A549 (cell line): ENCODE data around the gene CCDC57. TPM values are rescaled to one million over a fixed set of nuclear protein-coding genes. Genes with fewer than 3 reads are reported as not detected.
A peak's percentile ranks its signal among the peaks of the same experiment; 100 is the strongest.

Experiments used
- ATAC-seq, 2 experiments: fragments of 200-7000 bp in 1 of 2; fragments of >200 bp in 1 of 2; cut with Nextera tagmentation in 1 of 2; cut with Tn5 transposase in 1 of 2; 3 replicates each; pipeline versions ENCODE4 v1.8.0 to v1.9.1; 2018 to 2020; ENCODE audit warnings: mild to moderate bottlenecking in 1 of 2, moderate library complexity in 1 of 2
- CTCF ChIA-PET: fragments of 300-600 bp; sonication (Branson Sonifier 250); formaldehyde crosslinking; extraction: SDS; loops from one replicate; lab custom pipeline; 2021; ENCODE audit warnings: antibody characterized with exemption, inconsistent platforms; lab: Yijun Ruan, JAX
- POLR2A ChIA-PET: fragments of 350-600 bp; formaldehyde crosslinking; extraction: SDS; loops from one replicate; lab custom pipeline; 2021; ENCODE audit warnings: antibody characterized with exemption, inconsistent platforms; lab: Yijun Ruan, JAX
- DNase-seq, 2 experiments: peaks; one replicate each; pipeline versions ENCODE4 v3.0.0 to v3.0.0-alpha.2; 2011 to 2016; ENCODE audit warnings: low read depth in 1 of 2, low spot score in 1 of 2
- FAIRE-seq: peaks from 2 replicates; lab custom pipeline; 2011; peaks lifted over from hg19 to GRCh38; lab: Jason Lieb, UNC
- H3K27ac ChIP-seq, 2 experiments: fragments of >200 bp; sonication (Bioruptor Twin); formaldehyde crosslinking; 3 replicates each; pipeline ENCODE4 v1.5.1; 2016 to 2017
- H3K4me1 ChIP-seq: fragments of >200 bp; sonication (Bioruptor Twin); formaldehyde crosslinking; 3 replicates; pipeline ENCODE4 v1.6.1; 2016
- H3K4me2 ChIP-seq: fragments of >200 bp; sonication (Bioruptor Twin); formaldehyde crosslinking; 3 replicates; pipeline ENCODE4 v1.6.1; 2016
- H3K4me3 ChIP-seq: fragments of >200 bp; sonication (Bioruptor Twin); formaldehyde crosslinking; 3 replicates; pipeline ENCODE4 v1.5.1; 2016
- H3K9me3 ChIP-seq: fragments of >200 bp; sonication (Bioruptor Twin); formaldehyde crosslinking; 3 replicates; pipeline ENCODE4 v1.6.1; 2016
- CBX2 ChIP-seq: fragments of 200-600 bp; sonication (generic); IDR thresholded peaks from 2 replicates; pipeline ENCODE4 v1.6.1; 2016; ENCODE audit warnings: low read depth, mild to moderate bottlenecking, borderline replicate concordance
- CEBPB ChIP-seq, 2 experiments: fragments of >200 bp in 1 of 2; sonication (Bioruptor Twin) in 1 of 2; formaldehyde crosslinking in 1 of 2; IDR thresholded peaks; 2 replicates each; pipeline ENCODE4 v1.6.1; 2012 to 2016
- CHD2 ChIP-seq: fragments of 150-350 bp; IDR thresholded peaks from 2 replicates; pipeline ENCODE4 v1.6.1; 2014; ENCODE audit warnings: low read length; ENCODE audit not compliant: partially characterized antibody
- EHF ChIP-seq: fragments of 250-450 bp; sonication (Bioruptor Pico); IDR thresholded peaks from 2 replicates; pipeline ENCODE4 v1.5.0; 2020; ENCODE audit warnings: mild to moderate bottlenecking
- EP300 ChIP-seq, 2 experiments: fragments of >200 bp; sonication (Bioruptor Twin); formaldehyde crosslinking; IDR thresholded peaks; 2 replicates in 1 of 2; 3 replicates in 1 of 2; pipeline ENCODE4 v1.6.1; 2016 to 2017
- ESRRA ChIP-seq: fragments of 150-350 bp; IDR thresholded peaks from 2 replicates; pipeline ENCODE4 v1.6.1; 2014; ENCODE audit warnings: mild to moderate bottlenecking, low read length, borderline replicate concordance
- FOSB ChIP-seq: fragments of 250-450 bp; sonication (Bioruptor Pico); IDR thresholded peaks from 2 replicates; pipeline ENCODE4 v1.5.0; 2020; ENCODE audit warnings: mild to moderate bottlenecking, moderate library complexity
- FOSL2 ChIP-seq, 2 experiments: fragments of 450-650 bp in 1 of 2; fragments of >200 bp in 1 of 2; sonication (Bioruptor Twin) in 1 of 2; formaldehyde crosslinking; IDR thresholded peaks; 2 replicates each; pipeline versions ENCODE4 v1.5.0 to v1.6.1; 2016 to 2020; ENCODE audit warnings: mild to moderate bottlenecking in 1 of 2, moderate library complexity in 1 of 2
- GATA3 ChIP-seq: IDR thresholded peaks from 2 replicates; pipeline ENCODE4 v1.6.1; 2012; ENCODE audit warnings: borderline replicate concordance
- HDAC2 ChIP-seq: fragments of 200-600 bp; sonication (generic); IDR thresholded peaks from 2 replicates; pipeline ENCODE4 v1.6.1; 2016
- HOXA7 ChIP-seq: fragments of 250-450 bp; sonication (Bioruptor Pico); IDR thresholded peaks from 2 replicates; pipeline ENCODE4 v1.5.0; 2020; ENCODE audit warnings: mild to moderate bottlenecking, moderate library complexity
- HOXB13 ChIP-seq: fragments of 250-450 bp; sonication (Bioruptor Pico); IDR thresholded peaks from 2 replicates; pipeline ENCODE4 v1.5.0; 2020; ENCODE audit warnings: low read depth, mild to moderate bottlenecking, moderate library complexity
- HOXB5 ChIP-seq: fragments of 250-450 bp; sonication (Bioruptor Pico); IDR thresholded peaks from 2 replicates; pipeline ENCODE4 v1.5.0; 2020; ENCODE audit warnings: mild to moderate bottlenecking, moderate library complexity
- JUN ChIP-seq, 2 experiments: fragments of >200 bp; sonication (Bioruptor Twin); formaldehyde crosslinking; IDR thresholded peaks; 2 replicates in 1 of 2; 3 replicates in 1 of 2; pipeline ENCODE4 v1.6.1; 2016 to 2017
- MAFK ChIP-seq: fragments of 450-650 bp; IDR thresholded peaks from 2 replicates; pipeline ENCODE4 v1.6.1; 2014; ENCODE audit not compliant: partially characterized antibody
- NR3C1 ChIP-seq: fragments of >200 bp; sonication (Bioruptor Twin); formaldehyde crosslinking; IDR thresholded peaks from 3 replicates; pipeline ENCODE4 v1.6.1; 2017
- PHF8 ChIP-seq: fragments of 200-600 bp; sonication (generic); IDR thresholded peaks from 2 replicates; pipeline ENCODE4 v1.6.1; 2016; ENCODE audit warnings: low read depth, mild to moderate bottlenecking, antibody characterized with exemption, moderate library complexity, borderline replicate concordance
- RAD21 ChIP-seq, 2 experiments: fragments of >200 bp in 1 of 2; sonication (Bioruptor Twin) in 1 of 2; formaldehyde crosslinking in 1 of 2; IDR thresholded peaks in 1 of 2; conservative IDR thresholded peaks in 1 of 2; 2 replicates in 1 of 2; 3 replicates in 1 of 2; pipeline ENCODE4 v1.6.1; 2012 to 2018; ENCODE audit warnings: inconsistent platforms in 1 of 2
- RARB ChIP-seq: fragments of 250-450 bp; sonication (Bioruptor Pico); IDR thresholded peaks from 2 replicates; pipeline ENCODE4 v1.8.0; 2021; ENCODE audit warnings: mild to moderate bottlenecking, moderate library complexity
- RCOR1 ChIP-seq: fragments of 150-350 bp; IDR thresholded peaks from 2 replicates; pipeline ENCODE4 v1.6.1; 2014; ENCODE audit warnings: antibody characterized with exemption, low read length, low read depth
- TP53 ChIP-seq: fragments of 250-450 bp; sonication (Bioruptor Pico); IDR thresholded peaks from 2 replicates; pipeline ENCODE4 v1.5.0; 2021; ENCODE audit warnings: mild to moderate bottlenecking, moderate library complexity
- ZFP36 ChIP-seq: fragments of 450-650 bp; IDR thresholded peaks from 2 replicates; pipeline ENCODE4 v1.6.1; 2014; ENCODE audit warnings: borderline replicate concordance; ENCODE audit not compliant: partially characterized antibody
- ZNF302 ChIP-seq: fragments of 250-450 bp; sonication (Bioruptor Pico); IDR thresholded peaks from 2 replicates; pipeline ENCODE4 v1.9.0; 2021; ENCODE audit warnings: inconsistent platforms, mild to moderate bottlenecking, moderate library complexity
- WGBS: methylation state at CpG from one replicate; pipeline ENCODE4 v1.1.6; 2017; ENCODE audit errors: missing lambda C conversion rate; 5-methylcytosine and 5-hydroxymethylcytosine counted together
- polyA plus RNA-seq, 4 experiments: library from polyadenylated mRNA; depleted of rRNA in 3 of 4; stranded (reverse); fragments of >200 nt; fragmentation: RNase III in 1 of 4; extraction: RNeasy Plus Mini Kit Qiagen cat#74134 plus additional on column Dnase treatment in 1 of 4; gene quantifications; 2 replicates in 3 of 4; 3 replicates in 1 of 4; pipeline ENCODE4 v1.2.3, GENCODE V29; 2011 to 2017
- TF ChIP-seq, protein P1 (sequence below): fragments of 250-450 bp; sonication (Bioruptor Pico); IDR thresholded peaks from 2 replicates; pipeline ENCODE4 v1.5.0; 2020; ENCODE audit warnings: low read depth, mild to moderate bottlenecking, moderate library complexity
- TF ChIP-seq, protein P2 (sequence below): fragments of >200 bp; sonication (Bioruptor Twin); formaldehyde crosslinking; IDR thresholded peaks from 3 replicates; pipeline ENCODE4 v1.5.1; 2016
- TF ChIP-seq, protein P3 (sequence below): fragments of 450-650 bp; IDR thresholded peaks from 2 replicates; pipeline ENCODE4 v1.6.1; 2014; ENCODE audit warnings: antibody characterized with exemption
- TF ChIP-seq, protein P4 (sequence below): fragments of 250-450 bp; sonication (Bioruptor Pico); IDR thresholded peaks from 2 replicates; pipeline ENCODE4 v1.5.0; 2021; ENCODE audit warnings: mild to moderate bottlenecking, moderate library complexity, borderline replicate concordance
- TF ChIP-seq, protein P5 (sequence below): IDR thresholded peaks from 2 replicates; pipeline ENCODE4 v1.6.1; 2012

The CCDC57 gene
- polyA plus RNA-seq, 2 of the 4 experiments (the other 2 are of a cell fraction), result 18.2 to 18.5 TPM

DNA sequence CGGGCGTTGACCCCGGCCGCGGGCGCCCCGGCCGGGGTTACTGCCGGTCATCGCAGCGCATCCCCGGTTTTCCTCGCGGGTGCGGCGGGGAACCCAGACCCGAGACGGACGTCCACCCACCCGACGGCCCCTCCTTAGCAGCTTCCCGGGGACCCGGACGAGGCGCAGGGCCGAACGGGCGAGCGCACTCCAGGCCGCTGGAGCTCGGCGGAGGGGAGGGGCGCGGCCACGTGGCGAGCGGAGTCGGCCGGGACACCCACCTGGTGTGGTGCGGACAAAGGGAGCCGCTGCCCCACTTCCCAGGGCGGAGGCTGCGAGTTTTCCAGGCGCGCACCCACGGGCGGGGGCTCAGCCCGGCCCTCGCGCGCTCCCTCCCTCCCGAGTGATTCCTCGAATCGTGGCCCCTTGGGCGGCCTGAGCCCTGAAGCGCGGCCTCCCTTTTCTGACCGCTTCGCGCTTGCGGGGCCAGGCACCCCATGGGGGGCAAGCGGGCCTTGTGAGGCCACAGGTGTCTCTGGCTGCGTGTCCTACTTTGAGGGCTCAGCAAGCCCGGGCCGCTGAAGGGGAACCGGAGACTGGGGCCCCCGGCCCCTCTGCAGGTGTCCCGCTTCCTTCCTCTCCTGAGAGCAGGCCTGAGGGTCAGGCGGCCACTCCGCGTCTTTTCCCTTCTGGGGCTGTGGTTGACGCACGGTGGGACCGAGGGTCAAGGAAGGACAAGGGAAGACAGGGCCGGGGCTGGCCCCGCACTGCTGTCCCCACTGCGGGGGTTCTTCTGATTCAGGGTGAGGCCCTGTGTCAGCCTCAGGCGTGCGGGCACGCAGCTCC lies 113.5 kb downstream of the CCDC57 start (continued):
- TF ChIP-seq, protein P1, sequence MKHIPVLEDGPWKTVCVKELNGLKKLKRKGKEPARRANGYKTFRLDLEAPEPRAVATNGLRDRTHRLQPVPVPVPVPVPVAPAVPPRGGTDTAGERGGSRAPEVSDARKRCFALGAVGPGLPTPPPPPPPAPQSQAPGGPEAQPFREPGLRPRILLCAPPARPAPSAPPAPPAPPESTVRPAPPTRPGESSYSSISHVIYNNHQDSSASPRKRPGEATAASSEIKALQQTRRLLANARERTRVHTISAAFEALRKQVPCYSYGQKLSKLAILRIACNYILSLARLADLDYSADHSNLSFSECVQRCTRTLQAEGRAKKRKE (CRISPR knock-in tag), result peak; percentile 94
- TF ChIP-seq RAD21 (conservative IDR thresholded peaks at IDR 0.05 in 1 of 2, IDR thresholded peaks at IDR 0.05 in 1 of 2), result no peak
- peak; percentile 62; the same call in 1 of the 2 replicates for TF ChIP-seq ZNF302 (CRISPR knock-in tag)
- TF ChIP-seq TP53 (CRISPR knock-in tag), result peak; percentile 88
- TF ChIP-seq RCOR1, result no peak
- TF ChIP-seq HDAC2, result no peak
- peak; percentile 89 for TF ChIP-seq HOXA7 (CRISPR knock-in tag)
- no peak for TF ChIP-seq JUN (IDR thresholded peaks at IDR 0.05)
- peak; percentile 49 for TF ChIP-seq PHF8
- TF ChIP-seq, all 56 proteins: peak for 18

DNA sequence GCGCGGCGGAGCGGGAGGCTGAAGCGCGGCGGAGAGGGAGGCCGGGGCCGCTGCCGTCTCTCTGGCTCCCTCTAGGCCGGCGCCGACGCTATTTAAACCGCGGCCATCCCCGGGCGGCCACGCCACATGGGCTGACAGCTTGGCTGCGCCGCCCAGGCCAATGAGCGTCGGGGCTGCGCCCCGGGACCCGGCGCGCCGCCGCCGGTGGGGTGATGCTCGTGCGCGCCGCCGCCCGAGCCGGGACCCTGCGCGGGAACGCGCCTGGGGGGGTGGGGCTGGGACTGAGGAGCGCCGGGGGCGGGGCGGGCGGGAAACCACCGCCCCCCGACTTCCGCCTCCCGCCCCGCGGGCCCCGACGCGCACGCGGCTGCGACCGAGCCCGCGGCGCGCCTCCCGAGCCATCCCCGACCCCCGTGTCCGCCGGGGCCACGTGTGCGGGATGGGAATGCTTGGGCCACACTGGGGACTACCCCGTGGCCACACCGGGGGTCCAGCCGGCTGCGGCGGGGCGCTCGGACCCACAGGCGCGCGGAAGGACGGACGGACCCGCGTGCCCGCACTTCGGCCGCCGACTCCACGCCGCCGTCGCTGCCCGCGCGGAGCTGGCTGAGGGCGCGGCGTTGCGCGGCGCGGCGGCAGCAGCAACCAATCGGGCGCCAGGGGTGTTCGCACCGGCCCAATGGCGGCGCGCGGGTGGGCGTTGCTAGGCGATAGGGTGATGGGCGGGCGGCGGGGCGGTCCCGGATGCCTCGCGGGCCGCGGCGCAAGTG lies 114.3 kb downstream of the CCDC57 start, which contains the start of gene FASN:
TSS of gene FASN (minus strand) at position 68 of the 770 bp plus-strand sequence. CDS start 1,791 bp downstream, outside the sequence.
- POLR2A ChIA-PET, result interaction anchor here (0.6 to 2.9 kb wide), 27 partner anchors 8 to 200 kb away, joined by 3 to 33 read pairs (median 4); partner anchors contain the start of genes CENPX, DCXR, DUS1L and LRRC45
- ATAC-seq (peak; percentile 72 to 75), FAIRE-seq (no peak), DNase-seq (peak; percentile 97 to 100)
- WGBS, result under 1% methylated on average over 22 of the region's 124 CpGs
- Histone ChIP-seq H3K27ac (peak within 1 kb of the TSS; percentile 95 to 96), H3K4me1 (peaks cover 54% of the 10 kb centered on the region), H3K4me2 (peak within 1 kb of the TSS; percentile 97), H3K4me3 (peak within 1 kb of the TSS; percentile 91), H3K9me3 (no peaks in the 10 kb centered on the region)
- CTCF ChIA-PET, result interaction anchor here (0.7 to 1.7 kb wide), 12 partner anchors 9 to 161 kb away, joined by 3 to 10 read pairs (median 4); partner anchors contain the start of genes PYCR1 and RAC3
- TF ChIP-seq TP53 (CRISPR knock-in tag), result peak; percentile 89; the same call in 1 of the 2 replicates
- TF ChIP-seq, protein P1 (CRISPR knock-in tag), result peak; percentile 92
- no peak for TF ChIP-seq ESRRA
- TF ChIP-seq HOXB13 (CRISPR knock-in tag), result peak; percentile 90
- TF ChIP-seq FOSB (CRISPR knock-in tag), result no peak
- TF ChIP-seq CEBPB (IDR thresholded peaks at IDR 0.05), result no peak
- TF ChIP-seq NR3C1, result no peak
- TF ChIP-seq, protein P2, sequence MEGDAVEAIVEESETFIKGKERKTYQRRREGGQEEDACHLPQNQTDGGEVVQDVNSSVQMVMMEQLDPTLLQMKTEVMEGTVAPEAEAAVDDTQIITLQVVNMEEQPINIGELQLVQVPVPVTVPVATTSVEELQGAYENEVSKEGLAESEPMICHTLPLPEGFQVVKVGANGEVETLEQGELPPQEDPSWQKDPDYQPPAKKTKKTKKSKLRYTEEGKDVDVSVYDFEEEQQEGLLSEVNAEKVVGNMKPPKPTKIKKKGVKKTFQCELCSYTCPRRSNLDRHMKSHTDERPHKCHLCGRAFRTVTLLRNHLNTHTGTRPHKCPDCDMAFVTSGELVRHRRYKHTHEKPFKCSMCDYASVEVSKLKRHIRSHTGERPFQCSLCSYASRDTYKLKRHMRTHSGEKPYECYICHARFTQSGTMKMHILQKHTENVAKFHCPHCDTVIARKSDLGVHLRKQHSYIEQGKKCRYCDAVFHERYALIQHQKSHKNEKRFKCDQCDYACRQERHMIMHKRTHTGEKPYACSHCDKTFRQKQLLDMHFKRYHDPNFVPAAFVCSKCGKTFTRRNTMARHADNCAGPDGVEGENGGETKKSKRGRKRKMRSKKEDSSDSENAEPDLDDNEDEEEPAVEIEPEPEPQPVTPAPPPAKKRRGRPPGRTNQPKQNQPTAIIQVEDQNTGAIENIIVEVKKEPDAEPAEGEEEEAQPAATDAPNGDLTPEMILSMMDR, result peak; percentile 64
- 0 out of 2 replicates have a peak, but pooled peaks have one; percentile 30 for TF ChIP-seq PHF8
- no peak for TF ChIP-seq CHD2
- TF ChIP-seq, protein P3, sequence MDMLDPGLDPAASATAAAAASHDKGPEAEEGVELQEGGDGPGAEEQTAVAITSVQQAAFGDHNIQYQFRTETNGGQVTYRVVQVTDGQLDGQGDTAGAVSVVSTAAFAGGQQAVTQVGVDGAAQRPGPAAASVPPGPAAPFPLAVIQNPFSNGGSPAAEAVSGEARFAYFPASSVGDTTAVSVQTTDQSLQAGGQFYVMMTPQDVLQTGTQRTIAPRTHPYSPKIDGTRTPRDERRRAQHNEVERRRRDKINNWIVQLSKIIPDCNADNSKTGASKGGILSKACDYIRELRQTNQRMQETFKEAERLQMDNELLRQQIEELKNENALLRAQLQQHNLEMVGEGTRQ, result no peak
- TF ChIP-seq HOXB5, result peak; percentile 92
- no peak; a peak in 3 of 5 replicates for TF ChIP-seq RAD21 (conservative IDR thresholded peaks at IDR 0.05 in 1 of 2, IDR thresholded peaks at IDR 0.05 in 1 of 2)
- TF ChIP-seq CBX2, result no peak
- TF ChIP-seq EP300 (IDR thresholded peaks at IDR 0.05), result no peak
- TF ChIP-seq, protein P4, sequence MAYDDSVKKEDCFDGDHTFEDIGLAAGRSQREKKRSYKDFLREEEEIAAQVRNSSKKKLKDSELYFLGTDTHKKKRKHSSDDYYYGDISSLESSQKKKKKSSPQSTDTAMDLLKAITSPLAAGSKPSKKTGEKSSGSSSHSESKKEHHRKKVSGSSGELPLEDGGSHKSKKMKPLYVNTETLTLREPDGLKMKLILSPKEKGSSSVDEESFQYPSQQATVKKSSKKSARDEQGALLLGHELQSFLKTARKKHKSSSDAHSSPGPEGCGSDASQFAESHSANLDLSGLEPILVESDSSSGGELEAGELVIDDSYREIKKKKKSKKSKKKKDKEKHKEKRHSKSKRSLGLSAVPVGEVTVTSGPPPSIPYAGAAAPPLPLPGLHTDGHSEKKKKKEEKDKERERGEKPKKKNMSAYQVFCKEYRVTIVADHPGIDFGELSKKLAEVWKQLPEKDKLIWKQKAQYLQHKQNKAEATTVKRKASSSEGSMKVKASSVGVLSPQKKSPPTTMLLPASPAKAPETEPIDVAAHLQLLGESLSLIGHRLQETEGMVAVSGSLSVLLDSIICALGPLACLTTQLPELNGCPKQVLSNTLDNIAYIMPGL (CRISPR knock-in tag), result no peak
- TF ChIP-seq, protein P5, sequence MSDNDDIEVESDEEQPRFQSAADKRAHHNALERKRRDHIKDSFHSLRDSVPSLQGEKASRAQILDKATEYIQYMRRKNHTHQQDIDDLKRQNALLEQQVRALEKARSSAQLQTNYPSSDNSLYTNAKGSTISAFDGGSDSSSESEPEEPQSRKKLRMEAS, result peak; percentile 76
- no peak for TF ChIP-seq FOSL2 (IDR thresholded peaks at IDR 0.05)
- TF ChIP-seq FOSL2 (CRISPR knock-in tag; IDR thresholded peaks at IDR 0.05), result peak; percentile 5; the same call in 1 of the 2 replicates
- TF ChIP-seq EHF (CRISPR knock-in tag), result peak; percentile 88
- no peak for TF ChIP-seq MAFK
- TF ChIP-seq GATA3, result no peak
- TF ChIP-seq ZFP36, result no peak
- TF ChIP-seq RARB (CRISPR knock-in tag), result no peak
